MM.1S (cell line): ENCODE results near the gene ALPK3.
"Not testable (repeated sequence)": the region's sequence is repeated elsewhere in the genome, so short reads cannot be mapped to it uniquely, and the experiment has no call there.

Experiments
- DNase-seq: peaks from one replicate; pipeline ENCODE4 v3.0.0-alpha.2; 2015
- H2AFZ ChIP-seq: fragments of 300-600 bp; sonication (generic); 2 replicates; pipeline ENCODE4 v1.6.0; 2016; ENCODE audit warnings: antibody characterized with exemption, low read length
- H3F3A ChIP-seq: fragments of 300-600 bp; sonication (generic); 2 replicates; pipeline ENCODE4 v1.6.1; 2016; ENCODE audit warnings: mild to moderate bottlenecking, antibody characterized with exemption, low read length, moderate library complexity, mixed read lengths; ENCODE audit not compliant: insufficient read depth
- H3K27ac ChIP-seq: fragments of 300-600 bp; sonication (generic); 2 replicates; pipeline ENCODE4 v1.5.1; 2016; ENCODE audit warnings: mild to moderate bottlenecking, low read length
- H3K27me3 ChIP-seq: fragments of 300-600 bp; sonication (generic); replicated peaks from 2 replicates; pipeline ENCODE4 v1.6.0; 2016; ENCODE audit warnings: low read length; ENCODE audit not compliant: insufficient read depth
- H3K36me3 ChIP-seq: fragments of 300-600 bp; sonication (generic); replicated peaks from 2 replicates; pipeline ENCODE4 v1.6.1; 2016; ENCODE audit warnings: mild to moderate bottlenecking, low read length, mixed read lengths; ENCODE audit not compliant: insufficient read depth
- H3K4me1 ChIP-seq: fragments of 300-600 bp; sonication (generic); 2 replicates; pipeline ENCODE4 v1.6.1; 2016; ENCODE audit warnings: low read length, mixed read lengths
- H3K4me2 ChIP-seq: fragments of 300-600 bp; sonication (generic); 2 replicates; pipeline ENCODE4 v1.6.0; 2016; ENCODE audit warnings: low read depth, low read length
- H3K4me3 ChIP-seq: fragments of 300-600 bp; sonication (generic); 2 replicates; pipeline ENCODE4 v1.5.1; 2016; ENCODE audit warnings: low read length, mixed read lengths
- H3K79me2 ChIP-seq: fragments of 300-600 bp; sonication (generic); 2 replicates; pipeline ENCODE4 v1.6.1; 2016; ENCODE audit warnings: mixed run types, low read length, mixed read lengths
- H3K9ac ChIP-seq: fragments of 300-600 bp; sonication (generic); 2 replicates; pipeline ENCODE4 v1.6.1; 2016; ENCODE audit warnings: low read length, mixed read lengths
- H3K9me2 ChIP-seq: fragments of 300-600 bp; sonication (generic); replicated peaks from 2 replicates; pipeline ENCODE4 v1.6.1; 2016; ENCODE audit warnings: mild to moderate bottlenecking, low read length, mixed read lengths; ENCODE audit not compliant: insufficient read depth
- H3K9me3 ChIP-seq: fragments of 300-600 bp; sonication (generic); replicated peaks from 2 replicates; pipeline ENCODE4 v1.6.1; 2016; ENCODE audit warnings: mild to moderate bottlenecking, low read length, mixed read lengths; ENCODE audit not compliant: insufficient read depth
- H4K20me1 ChIP-seq: fragments of 300-600 bp; sonication (generic); 2 replicates; pipeline ENCODE4 v1.6.1; 2016; ENCODE audit warnings: mild to moderate bottlenecking, low read length, moderate library complexity, mixed read lengths; ENCODE audit not compliant: insufficient read depth
- EZH2 ChIP-seq: fragments of 300-600 bp; sonication (generic); optimal IDR thresholded peaks from 2 replicates; pipeline ENCODE3; 2017; ENCODE audit warnings: low read depth, mild to moderate bottlenecking, antibody characterized with exemption, low read length, mixed read lengths
- EZH2phosphoT487 ChIP-seq: fragments of 300-600 bp; sonication (generic); IDR thresholded peaks from 2 replicates; pipeline ENCODE4 v1.6.1; 2018; ENCODE audit warnings: antibody characterized with exemption, low read length
- TF ChIP-seq, protein P1 (sequence below): fragments of 300-600 bp; sonication (generic); IDR thresholded peaks from 2 replicates; pipeline ENCODE4 v1.5.1; 2016; ENCODE audit warnings: antibody characterized with exemption, low read length, mixed read lengths

The ALPK3 gene

DNA sequence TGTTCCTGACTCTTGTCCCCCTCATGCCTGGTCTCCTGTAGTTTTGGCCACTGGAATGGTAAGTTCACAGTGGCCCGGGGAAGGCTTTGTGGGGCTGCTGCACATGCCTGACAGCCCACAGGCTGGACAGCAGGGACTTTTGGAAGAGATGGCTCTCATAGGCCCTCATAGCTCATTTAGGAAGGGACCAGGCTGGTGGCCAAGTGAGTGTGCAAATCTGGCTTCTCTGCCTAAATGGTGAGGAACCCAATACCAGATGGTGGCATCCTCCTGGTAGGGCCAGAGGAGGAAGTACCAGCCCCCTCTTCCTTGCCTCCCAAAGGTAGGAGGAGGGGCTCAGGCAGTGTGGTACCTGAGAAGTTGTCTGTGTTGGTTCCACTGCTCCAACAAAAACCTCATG, 25.6 kb downstream of the ALPK3 start:
- DNase-seq: no peak
- H3K4me1 ChIP-seq: peaks cover 6% of the 10 kb centered on the region
- no peaks in the 10 kb centered on the region for H3K27me3 ChIP-seq

DNA sequence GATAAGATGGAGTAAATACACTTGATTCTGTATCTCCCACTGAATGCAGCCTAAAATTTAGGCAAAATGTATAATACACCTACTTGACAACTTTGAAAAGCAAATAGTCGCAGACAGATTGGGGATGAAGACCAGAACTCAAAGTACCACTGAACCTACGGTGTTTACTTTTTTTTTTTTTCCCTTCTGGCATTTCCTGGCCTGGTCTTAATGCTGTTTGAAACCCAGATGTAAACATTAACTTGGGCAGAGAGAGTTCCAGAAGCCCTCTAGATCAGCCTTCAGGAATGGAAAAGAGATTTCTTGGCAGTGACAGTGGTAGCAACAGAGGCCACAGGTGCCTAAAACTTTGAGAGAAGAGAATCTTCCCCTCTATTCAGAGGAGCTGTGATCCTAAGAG, 27.8 kb downstream of the ALPK3 start:
- Histone ChIP-seq H3K27ac (no peak overlapping the region), H3F3A (no peaks in the 10 kb centered on the region), H3K79me2 (no peaks in the 10 kb centered on the region), H3K9me2 (no peaks in the 10 kb centered on the region), H3K27me3 (no peaks in the 10 kb centered on the region), H3K4me1 (peaks cover 6% of the 10 kb centered on the region), H3K4me3 (no peak overlapping the region), H3K9ac (no peak overlapping the region), H3K9me3 (no peaks in the 10 kb centered on the region), H3K36me3 (no peaks in the 10 kb centered on the region), H3K4me2 (no peak overlapping the region), H4K20me1 (no peaks in the 10 kb centered on the region), H2AFZ (no peak overlapping the region)
- no peak for DNase-seq
- TF ChIP-seq EZH2phosphoT487 (no peak), EZH2 (no peak)
- TF ChIP-seq, protein P1, sequence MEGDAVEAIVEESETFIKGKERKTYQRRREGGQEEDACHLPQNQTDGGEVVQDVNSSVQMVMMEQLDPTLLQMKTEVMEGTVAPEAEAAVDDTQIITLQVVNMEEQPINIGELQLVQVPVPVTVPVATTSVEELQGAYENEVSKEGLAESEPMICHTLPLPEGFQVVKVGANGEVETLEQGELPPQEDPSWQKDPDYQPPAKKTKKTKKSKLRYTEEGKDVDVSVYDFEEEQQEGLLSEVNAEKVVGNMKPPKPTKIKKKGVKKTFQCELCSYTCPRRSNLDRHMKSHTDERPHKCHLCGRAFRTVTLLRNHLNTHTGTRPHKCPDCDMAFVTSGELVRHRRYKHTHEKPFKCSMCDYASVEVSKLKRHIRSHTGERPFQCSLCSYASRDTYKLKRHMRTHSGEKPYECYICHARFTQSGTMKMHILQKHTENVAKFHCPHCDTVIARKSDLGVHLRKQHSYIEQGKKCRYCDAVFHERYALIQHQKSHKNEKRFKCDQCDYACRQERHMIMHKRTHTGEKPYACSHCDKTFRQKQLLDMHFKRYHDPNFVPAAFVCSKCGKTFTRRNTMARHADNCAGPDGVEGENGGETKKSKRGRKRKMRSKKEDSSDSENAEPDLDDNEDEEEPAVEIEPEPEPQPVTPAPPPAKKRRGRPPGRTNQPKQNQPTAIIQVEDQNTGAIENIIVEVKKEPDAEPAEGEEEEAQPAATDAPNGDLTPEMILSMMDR: no peak

More for the DNA sequence above, 25.6 kb downstream of the ALPK3 start:
- Histone ChIP-seq H3K9ac (no peak overlapping the region), H3K79me2 (no peaks in the 10 kb centered on the region), H3K9me2 (no peaks in the 10 kb centered on the region), H4K20me1 (no peaks in the 10 kb centered on the region), H3K9me3 (no peaks in the 10 kb centered on the region), H3K36me3 (no peaks in the 10 kb centered on the region), H2AFZ (no peak overlapping the region), H3K4me3 (no peak overlapping the region), H3K4me2 (no peak overlapping the region), H3K27ac (no peak overlapping the region), H3F3A (no peaks in the 10 kb centered on the region)
- TF ChIP-seq EZH2phosphoT487 (no peak), EZH2 (no peak)
- TF ChIP-seq, protein P1: no peak

DNA sequence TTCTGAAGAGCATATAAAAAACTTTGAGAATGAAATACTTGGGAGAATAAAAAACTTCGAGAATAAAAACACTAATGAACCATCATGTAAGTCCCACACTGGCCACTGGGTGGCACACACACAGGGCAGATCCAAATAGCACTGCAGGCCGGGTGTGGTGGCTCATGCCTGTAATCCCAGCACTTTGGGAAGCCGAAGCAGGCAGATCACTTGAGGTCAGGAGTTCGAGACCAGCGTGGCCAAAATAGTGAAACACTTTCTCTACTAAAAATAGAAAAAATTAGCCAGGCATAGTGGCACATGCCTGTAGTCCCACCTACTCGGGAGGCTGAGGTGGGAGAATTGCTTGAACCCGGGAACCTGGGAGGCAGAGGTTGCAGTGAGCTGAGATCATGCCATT, 28.5 kb downstream of the ALPK3 start:
- not testable (repeated sequence) for H3K27me3 ChIP-seq, H3K79me2 ChIP-seq, DNase-seq, H3K4me1 ChIP-seq, H3F3A ChIP-seq, H2AFZ ChIP-seq, H4K20me1 ChIP-seq, H3K36me3 ChIP-seq, H3K4me2 ChIP-seq, H3K27ac ChIP-seq, H3K9me3 ChIP-seq, H3K4me3 ChIP-seq, H3K9ac ChIP-seq, H3K9me2 ChIP-seq
- TF ChIP-seq, protein P1: peak; percentile 54
